ENCODE data around the gene URAD. TPM values are rescaled to one million over a fixed set of nuclear protein-coding genes. Genes with fewer than 3 reads are reported as not detected.
"Not testable (repeated sequence)": the region's sequence is repeated elsewhere in the genome, so short reads cannot be mapped to it uniquely, and the experiment has no call there.

The URAD gene
- total RNA-seq, 2 experiments from 2014 or later: not detected

- H3K36me3 Mint-ChIP-seq: no peaks in the 10 kb centered on the region
- ATAC-seq (ENCODE audit: low read depth) (no peak), DNase-seq (no peak)
- H3K27ac Mint-ChIP-seq: no peak overlapping the region
- POLR2A ChIA-PET: no interaction called here
- H3K4me1 Mint-ChIP-seq: peaks cover 7% of the 10 kb centered on the region
- no peak overlapping the region for H3K4me3 Mint-ChIP-seq
- H3K9me3 Mint-ChIP-seq: no peaks in the 10 kb centered on the region
- peaks cover 6% of the 10 kb centered on the region for H3K27me3 Mint-ChIP-seq
Measured at GRCh38 chr13:28013482-28013881, 25.0 kb upstream of the URAD start.

DNA sequence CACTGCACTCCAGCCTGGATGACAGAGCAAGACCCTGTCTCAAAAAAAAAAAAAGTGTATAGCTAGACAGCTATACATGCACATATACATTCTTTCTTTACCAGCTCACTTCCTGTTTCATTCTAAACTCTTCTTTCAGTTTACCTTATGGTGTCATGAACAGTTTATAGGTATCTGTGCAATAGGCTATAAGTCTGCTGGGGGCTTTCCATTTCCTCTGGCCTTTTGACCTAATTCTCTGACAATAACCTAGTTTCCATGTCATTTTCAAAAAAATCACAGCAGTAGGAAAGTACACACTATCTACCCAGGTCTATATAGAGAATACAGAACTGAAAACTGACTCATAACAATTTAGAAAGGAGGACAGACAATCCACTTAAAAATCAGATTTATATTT, 24.4 kb upstream of the URAD start:
- peaks cover 6% of the 10 kb centered on the region for H3K27me3 Mint-ChIP-seq
- H3K9me3 Mint-ChIP-seq: no peaks in the 10 kb centered on the region
- H3K27ac Mint-ChIP-seq: no peak overlapping the region
- POLR2A ChIA-PET: no interaction called here
- H3K4me3 Mint-ChIP-seq: no peak overlapping the region
- no peaks in the 10 kb centered on the region for H3K36me3 Mint-ChIP-seq
- H3K4me1 Mint-ChIP-seq: peaks cover 7% of the 10 kb centered on the region
- ATAC-seq (ENCODE audit: low read depth): no peak
- DNase-seq: no peak

DNA sequence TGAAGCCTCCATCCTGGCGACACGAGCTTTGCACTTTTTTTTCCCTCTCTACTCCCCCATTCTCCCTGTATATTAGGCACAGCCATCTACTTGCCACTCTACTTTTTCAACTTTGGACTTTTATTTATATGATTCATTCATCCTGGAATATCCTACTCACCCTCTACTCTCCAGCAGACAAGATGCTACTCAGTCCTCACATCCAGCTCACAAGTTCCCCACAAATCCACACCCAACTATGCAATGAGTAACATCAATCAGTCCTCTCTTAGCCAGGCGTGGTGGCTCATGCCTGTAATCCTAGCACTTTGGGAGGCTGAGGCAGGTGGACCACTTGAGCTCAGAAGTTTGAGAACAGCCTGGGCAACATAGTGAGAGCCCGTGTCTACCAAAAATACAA, 23.9 kb upstream of the URAD start:
- Mint-ChIP-seq H3K27me3 (peaks cover 6% of the 10 kb centered on the region), H3K9me3 (no peaks in the 10 kb centered on the region), H3K27ac (no peak overlapping the region), H3K4me3 (no peak overlapping the region), H3K4me1 (peaks cover 7% of the 10 kb centered on the region), H3K36me3 (no peaks in the 10 kb centered on the region)
- DNase-seq (no peak), ATAC-seq (ENCODE audit: low read depth) (no peak)
- POLR2A ChIA-PET: no interaction called here

- peaks cover 6% of the 10 kb centered on the region for H3K27me3 Mint-ChIP-seq
- POLR2A ChIA-PET: no interaction called here
- no peak for ATAC-seq (ENCODE audit: low read depth)
- peaks cover 7% of the 10 kb centered on the region for H3K4me1 Mint-ChIP-seq
- no peaks in the 10 kb centered on the region for H3K9me3 Mint-ChIP-seq
- no peak overlapping the region for H3K27ac Mint-ChIP-seq
- no peak for DNase-seq
- H3K36me3 Mint-ChIP-seq: no peaks in the 10 kb centered on the region
- H3K4me3 Mint-ChIP-seq: no peak overlapping the region
Measured at GRCh38 chr13:28010046-28010445, 21.6 kb upstream of the URAD start.

DNA sequence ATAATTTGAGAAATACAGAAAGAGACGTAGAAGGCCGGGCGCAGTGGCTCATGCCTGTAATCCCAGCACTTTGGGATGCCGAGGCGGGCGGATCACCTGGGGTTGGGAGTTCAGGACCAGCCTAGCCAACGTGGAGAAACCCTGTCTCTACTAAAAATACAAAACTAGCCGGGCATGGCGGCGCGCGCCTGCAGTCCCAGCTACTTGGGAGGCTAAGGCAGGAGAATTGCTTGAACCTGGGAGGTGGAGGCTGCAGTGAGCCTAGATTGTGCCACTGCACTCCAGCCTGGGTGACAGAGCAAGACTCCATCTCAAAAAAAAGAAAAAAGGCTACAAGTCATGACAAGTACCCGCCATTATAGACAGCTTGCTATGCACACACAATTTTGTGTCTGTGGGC, 16.5 kb upstream of the URAD start:
- H3K4me3 Mint-ChIP-seq; POLR2A ChIA-PET; H3K27me3 Mint-ChIP-seq; H3K27ac Mint-ChIP-seq; H3K36me3 Mint-ChIP-seq; ATAC-seq (ENCODE audit: low read depth); DNase-seq; H3K9me3 Mint-ChIP-seq; H3K4me1 Mint-ChIP-seq: not testable (repeated sequence)

DNA sequence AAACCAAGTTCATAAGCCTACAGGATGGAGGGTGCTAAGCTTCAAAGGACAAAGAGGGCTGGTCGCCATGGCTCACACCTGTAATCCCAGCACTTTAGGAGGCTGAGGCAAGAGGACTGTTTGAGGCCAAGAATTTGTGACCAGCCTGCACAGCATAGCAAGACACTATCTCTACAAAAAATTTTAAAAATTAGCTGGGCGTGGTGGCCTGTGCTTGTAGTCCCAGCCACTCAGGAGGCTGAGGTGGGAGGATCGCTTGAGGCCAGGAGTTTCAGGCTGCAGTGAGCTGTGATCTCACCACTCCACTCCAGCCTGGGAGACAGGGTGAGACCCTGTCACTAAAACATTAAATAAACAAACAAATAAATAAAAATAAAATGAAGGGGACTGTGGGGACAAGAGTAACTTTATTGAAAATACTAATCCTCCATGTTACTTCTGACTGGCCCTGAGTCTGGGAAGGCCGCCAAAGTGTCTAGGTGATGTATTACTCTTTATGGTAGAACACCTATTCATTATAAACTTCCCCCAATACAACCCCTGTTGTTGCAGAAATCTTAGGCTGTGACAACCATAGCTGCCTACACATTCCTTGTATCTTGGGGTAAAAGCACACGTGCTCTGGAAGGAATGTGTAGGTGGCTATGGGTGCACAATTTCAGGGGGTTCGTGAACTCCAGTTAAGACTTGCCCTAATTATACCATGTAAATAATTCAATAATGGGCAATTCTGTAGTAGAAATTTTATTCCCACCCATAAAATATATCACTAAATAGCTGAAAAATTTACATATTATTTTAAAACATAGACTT, 14.6 kb upstream of the URAD start:
- no peak overlapping the region for H3K27ac Mint-ChIP-seq
- POLR2A ChIA-PET: no interaction called here
- ATAC-seq (ENCODE audit: low read depth): no peak

GRCh38 chr13:28001837-28002473, 13.5 kb upstream of the URAD start:
- POLR2A ChIA-PET: no interaction called here
- DNase-seq: no peak
- no peak for ATAC-seq (ENCODE audit: low read depth)
- no peaks in the 10 kb centered on the region for H3K9me3 Mint-ChIP-seq
- no peaks in the 10 kb centered on the region for H3K4me1 Mint-ChIP-seq
- H3K27ac Mint-ChIP-seq: no peak overlapping the region
- H3K36me3 Mint-ChIP-seq: no peaks in the 10 kb centered on the region
- no peaks in the 10 kb centered on the region for H3K27me3 Mint-ChIP-seq
- H3K4me3 Mint-ChIP-seq: no peak overlapping the region

More for the DNA sequence above, 14.6 kb upstream of the URAD start:
- Mint-ChIP-seq H3K4me3 (no peak overlapping the region), H3K36me3 (no peaks in the 10 kb centered on the region), H3K27me3 (no peaks in the 10 kb centered on the region), H3K4me1 (no peaks in the 10 kb centered on the region), H3K9me3 (no peaks in the 10 kb centered on the region)
- DNase-seq: no peak

DNA sequence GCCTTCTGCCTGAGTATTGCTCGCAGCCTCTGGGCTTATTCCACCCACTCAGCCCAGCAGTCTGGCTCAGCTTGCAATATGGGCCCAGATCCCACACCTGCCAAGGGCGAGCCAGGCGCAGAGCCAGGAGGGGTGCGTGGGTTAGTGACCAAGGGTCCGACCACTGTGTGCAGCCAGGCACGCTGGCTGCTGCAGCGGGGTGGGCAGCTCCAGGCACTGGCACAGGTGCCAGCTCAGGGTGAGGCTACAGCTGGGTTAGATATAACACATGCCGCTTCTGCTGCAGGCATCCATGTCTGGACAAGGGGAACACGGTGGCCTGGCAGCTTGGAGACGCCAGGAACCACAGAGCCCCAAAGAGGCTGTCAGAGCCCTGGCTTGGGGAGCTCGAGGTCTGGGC, 12.6 kb upstream of the URAD start:
- no peaks in the 10 kb centered on the region for H3K9me3 Mint-ChIP-seq
- no peak overlapping the region for H3K27ac Mint-ChIP-seq
- POLR2A ChIA-PET: no interaction called here
- H3K27me3 Mint-ChIP-seq: no peaks in the 10 kb centered on the region
- ATAC-seq (ENCODE audit: low read depth): no peak
- H3K4me1 Mint-ChIP-seq: no peaks in the 10 kb centered on the region
- no peaks in the 10 kb centered on the region for H3K36me3 Mint-ChIP-seq
- no peak overlapping the region for H3K4me3 Mint-ChIP-seq
- no peak for DNase-seq

- Mint-ChIP-seq H3K36me3 (no peaks in the 10 kb centered on the region), H3K4me1 (no peaks in the 10 kb centered on the region), H3K27me3 (no peaks in the 10 kb centered on the region), H3K4me3 (no peak overlapping the region), H3K27ac (no peak overlapping the region), H3K9me3 (no peaks in the 10 kb centered on the region)
- POLR2A ChIA-PET: no interaction called here
- no peak for ATAC-seq (ENCODE audit: low read depth)
- DNase-seq: no peak
Measured at GRCh38 chr13:28000567-28000966, 12.1 kb upstream of the URAD start.

- no peak overlapping the region for H3K4me3 Mint-ChIP-seq
- no peaks in the 10 kb centered on the region for H3K27me3 Mint-ChIP-seq
- ATAC-seq (ENCODE audit: low read depth) (peak; percentile 50), DNase-seq (no peak)
- POLR2A ChIA-PET: no interaction called here
- no peak overlapping the region for H3K27ac Mint-ChIP-seq
- H3K4me1 Mint-ChIP-seq: no peaks in the 10 kb centered on the region
- H3K9me3 Mint-ChIP-seq: no peaks in the 10 kb centered on the region
- H3K36me3 Mint-ChIP-seq: no peaks in the 10 kb centered on the region
Measured at GRCh38 chr13:27997904-27998522, 9.5 kb upstream of the URAD start.

DNA sequence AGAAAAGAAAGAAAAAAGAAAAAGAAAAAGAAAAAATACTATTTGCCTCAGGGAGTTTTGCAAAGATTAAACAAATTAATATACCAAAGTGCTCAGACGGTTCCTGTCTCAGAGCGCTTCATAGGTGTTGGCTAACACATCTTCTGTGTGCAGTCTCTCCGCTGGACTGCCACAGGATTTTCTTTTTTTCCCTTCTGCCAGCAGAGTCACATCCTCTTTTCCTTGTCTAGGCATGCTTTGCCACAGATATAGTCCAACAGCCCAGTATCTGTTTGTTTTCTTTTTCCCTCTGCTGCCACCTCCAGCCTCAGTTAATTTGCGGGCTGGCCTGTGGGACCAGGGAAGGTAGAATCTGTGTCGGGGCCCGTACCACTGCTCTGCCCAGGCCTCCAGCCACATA, 3.4 kb upstream of the URAD start:
- Mint-ChIP-seq H3K4me3 (no peak overlapping the region), H3K27me3 (peaks cover 4% of the 10 kb centered on the region), H3K9me3 (no peaks in the 10 kb centered on the region), H3K36me3 (no peaks in the 10 kb centered on the region), H3K27ac (no peak overlapping the region), H3K4me1 (no peaks in the 10 kb centered on the region)
- POLR2A ChIA-PET: no interaction called here
- ATAC-seq (ENCODE audit: low read depth) (no peak), DNase-seq (no peak)

DNA sequence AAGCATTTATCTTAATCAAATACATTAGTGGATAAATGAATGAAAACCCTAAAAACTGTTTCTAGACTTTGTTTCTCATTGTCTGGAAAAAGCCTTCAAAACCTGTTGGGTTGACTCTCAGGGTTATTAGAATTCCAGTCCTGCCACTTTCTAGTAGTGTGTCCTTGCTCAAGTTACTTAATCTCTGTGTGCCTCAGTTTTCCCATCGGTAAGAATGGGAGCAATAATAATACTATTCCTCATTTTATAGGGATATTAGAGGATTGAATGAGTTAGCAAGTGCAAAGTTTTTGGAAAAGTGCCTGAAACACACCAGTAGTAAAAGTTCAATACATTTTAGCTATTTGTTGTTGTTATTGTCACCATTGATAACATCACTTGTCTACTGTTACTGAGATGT, 2.9 kb downstream of the URAD start:
- DNase-seq (no peak), ATAC-seq (ENCODE audit: low read depth) (no peak)
- POLR2A ChIA-PET: no interaction called here
- H3K9me3 Mint-ChIP-seq: no peaks in the 10 kb centered on the region
- peaks cover 35% of the 10 kb centered on the region for H3K27me3 Mint-ChIP-seq
- H3K27ac Mint-ChIP-seq: no peak overlapping the region
- no peak overlapping the region for H3K4me3 Mint-ChIP-seq
- H3K36me3 Mint-ChIP-seq: no peaks in the 10 kb centered on the region
- peaks cover 3% of the 10 kb centered on the region for H3K4me1 Mint-ChIP-seq

GRCh38 chr13:27982361-27982760, 6.1 kb downstream of the URAD start:
- peaks cover 11% of the 10 kb centered on the region for H3K4me1 Mint-ChIP-seq
- POLR2A ChIA-PET: no interaction called here
- H3K36me3 Mint-ChIP-seq: no peaks in the 10 kb centered on the region
- H3K9me3 Mint-ChIP-seq: no peaks in the 10 kb centered on the region
- DNase-seq (no peak), ATAC-seq (ENCODE audit: low read depth) (no peak)
- no peak overlapping the region for H3K27ac Mint-ChIP-seq
- peaks cover 57% of the 10 kb centered on the region for H3K27me3 Mint-ChIP-seq
- H3K4me3 Mint-ChIP-seq: no peak overlapping the region
